Fibroblast of lung (primary cell): ENCODE measurements around the gene ZCCHC7. TPM values are rescaled to one million over a fixed set of nuclear protein-coding genes. Genes with fewer than 3 reads are reported as not detected.
"Not testable (repeated sequence)": the region's sequence is repeated elsewhere in the genome, so short reads cannot be mapped to it uniquely, and the experiment has no call there.

Experiments
- DNase-seq, 2 donors: peaks; one replicate each; pipeline versions ENCODE4 v3.0.0 to v3.0.0-alpha.2; 2010; ENCODE audit warnings: low read depth in 2 of 2
- H2AFZ ChIP-seq: 2 replicates; pipeline ENCODE4 v1.5.1; 2012; ENCODE audit warnings: low read length, control low read depth, inconsistent platforms
- H3K27ac ChIP-seq: 2 replicates; pipeline ENCODE4 v1.5.1; 2011; ENCODE audit warnings: low read length, control low read depth; ENCODE audit not compliant: insufficient read depth
- H3K27me3 ChIP-seq: 2 replicates; pipeline ENCODE4 v1.5.1; 2011; ENCODE audit warnings: mild to moderate bottlenecking, low read length; ENCODE audit not compliant: control insufficient read depth, insufficient read depth
- H3K36me3 ChIP-seq: 2 replicates; pipeline ENCODE4 v1.5.1; 2011; ENCODE audit warnings: low read length; ENCODE audit not compliant: control insufficient read depth, insufficient read depth
- H3K4me1 ChIP-seq: 2 replicates; pipeline ENCODE4 v1.5.1; 2011; ENCODE audit warnings: low read length; ENCODE audit not compliant: control insufficient read depth, insufficient read depth; ENCODE audit errors: extremely low read depth
- H3K4me2 ChIP-seq: 2 replicates; pipeline ENCODE4 v1.5.1; 2011; ENCODE audit warnings: low read length, control low read depth; ENCODE audit not compliant: insufficient read depth; ENCODE audit errors: extremely low read depth
- H3K4me3 ChIP-seq, 4 experiments: fragments of 200-600 bp in 1 of 4; sonication (generic) in 1 of 4; replicated peaks in 1 of 4; 2 replicates each; pipeline ENCODE4 v1.5.1; 2011 to 2016; ENCODE audit warnings: low read length in 4 of 4, low read depth in 3 of 4, mild to moderate bottlenecking in 3 of 4, control low read depth in 2 of 4, inconsistent platforms in 1 of 4, mixed read lengths in 1 of 4; ENCODE audit not compliant: insufficient read depth in 1 of 4; ENCODE audit errors: control extremely low read depth in 1 of 4
- H3K79me2 ChIP-seq: 2 replicates; pipeline ENCODE4 v1.5.1; 2012; ENCODE audit warnings: mild to moderate bottlenecking, low read length, inconsistent platforms; ENCODE audit not compliant: control insufficient read depth, insufficient read depth
- H3K9ac ChIP-seq: 2 replicates; pipeline ENCODE4 v1.5.1; 2011; ENCODE audit warnings: mild to moderate bottlenecking, low read length, control low read depth; ENCODE audit not compliant: insufficient read depth
- H3K9me3 ChIP-seq: 2 replicates; pipeline ENCODE4 v1.5.1; 2012; ENCODE audit warnings: low read depth, low read length; ENCODE audit not compliant: control insufficient read depth, insufficient read depth
- H4K20me1 ChIP-seq: 2 replicates; pipeline ENCODE4 v1.5.1; 2011; ENCODE audit warnings: low read length; ENCODE audit not compliant: control insufficient read depth, insufficient read depth; ENCODE audit errors: extremely low read depth
- EZH2 ChIP-seq: IDR thresholded peaks from 2 replicates; pipeline ENCODE4 v1.5.1; 2012; ENCODE audit warnings: low read length, control low read depth, mild to moderate bottlenecking; ENCODE audit errors: missing control alignments
- polyA plus RNA-seq, 2 donors: library from polyadenylated mRNA; depleted of rRNA in 1 of 2; stranded (reverse) in 1 of 2; unstranded in 1 of 2; fragments of >200 nt; gene quantifications; 2 replicates each; pipeline ENCODE4 v1.2.1, GENCODE V29; 2011 to 2012; ENCODE audit warnings: missing spikeins in 1 of 2
- total RNA-seq: library from RNA; depleted of rRNA; stranded (reverse); fragments of >200 nt; gene quantifications from 2 replicates; pipeline ENCODE4 v1.2.1, GENCODE V29; 2014
- TF ChIP-seq, protein P1 (sequence below), 2 donors: IDR thresholded peaks in 1 of 2; conservative IDR thresholded peaks in 1 of 2; 1 replicate in 1 of 2; 2 replicates in 1 of 2; pipeline ENCODE4 v1.5.1; 2011 to 2012; ENCODE audit warnings: low read length in 2 of 2, control low read depth in 1 of 2, inconsistent platforms in 1 of 2, low read depth in 1 of 2, mild to moderate bottlenecking in 1 of 2

ZCCHC7 gene
- total and polyA plus RNA-seq, 2 donors (not counting 1 experiment from before 2014, with no cell fraction given), result 15.0 to 23.8 TPM

GRCh38 chr9:37301854-37302172 lies 181.4 kb downstream of the ZCCHC7 start:
- no peak for TF ChIP-seq EZH2
- TF ChIP-seq, protein P1, sequence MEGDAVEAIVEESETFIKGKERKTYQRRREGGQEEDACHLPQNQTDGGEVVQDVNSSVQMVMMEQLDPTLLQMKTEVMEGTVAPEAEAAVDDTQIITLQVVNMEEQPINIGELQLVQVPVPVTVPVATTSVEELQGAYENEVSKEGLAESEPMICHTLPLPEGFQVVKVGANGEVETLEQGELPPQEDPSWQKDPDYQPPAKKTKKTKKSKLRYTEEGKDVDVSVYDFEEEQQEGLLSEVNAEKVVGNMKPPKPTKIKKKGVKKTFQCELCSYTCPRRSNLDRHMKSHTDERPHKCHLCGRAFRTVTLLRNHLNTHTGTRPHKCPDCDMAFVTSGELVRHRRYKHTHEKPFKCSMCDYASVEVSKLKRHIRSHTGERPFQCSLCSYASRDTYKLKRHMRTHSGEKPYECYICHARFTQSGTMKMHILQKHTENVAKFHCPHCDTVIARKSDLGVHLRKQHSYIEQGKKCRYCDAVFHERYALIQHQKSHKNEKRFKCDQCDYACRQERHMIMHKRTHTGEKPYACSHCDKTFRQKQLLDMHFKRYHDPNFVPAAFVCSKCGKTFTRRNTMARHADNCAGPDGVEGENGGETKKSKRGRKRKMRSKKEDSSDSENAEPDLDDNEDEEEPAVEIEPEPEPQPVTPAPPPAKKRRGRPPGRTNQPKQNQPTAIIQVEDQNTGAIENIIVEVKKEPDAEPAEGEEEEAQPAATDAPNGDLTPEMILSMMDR (conservative IDR thresholded peaks at IDR 0.05 in 1 of 2, IDR thresholded peaks at IDR 0.05 in 1 of 2; ENCODE audit: low read depth in 1 of 2, low read length in 2 of 2), result no peak
- Histone ChIP-seq H3K9me3 (no peaks in the 10 kb centered on the region), H3K4me2 (no peak overlapping the region)

DNA sequence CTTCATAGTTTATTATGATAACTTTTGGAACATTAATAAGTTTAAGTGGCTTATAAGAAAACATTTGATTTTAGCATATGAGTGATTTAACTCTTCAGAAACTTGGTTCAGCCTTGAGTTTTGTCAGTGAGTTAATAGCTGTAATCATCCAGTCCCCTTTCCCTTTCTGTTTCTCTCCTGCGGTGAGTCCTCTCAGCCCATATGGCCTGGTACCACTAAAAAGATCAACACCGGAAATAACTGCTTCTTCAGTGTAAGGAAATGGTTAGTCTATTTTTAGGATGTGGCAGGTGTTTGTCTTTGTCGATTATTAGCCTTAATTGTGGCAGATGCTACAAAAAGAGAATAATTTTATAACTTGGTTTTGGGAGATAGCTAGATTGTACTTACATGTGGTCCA lies 181.9 kb downstream of the ZCCHC7 start:
- no peaks in the 10 kb centered on the region for H3K27me3 ChIP-seq
- no peak overlapping the region for H3K9ac ChIP-seq
- no peaks in the 10 kb centered on the region for H3K79me2 ChIP-seq
- H3K4me1 ChIP-seq, result no peaks in the 10 kb centered on the region
- H4K20me1 ChIP-seq, result no peaks in the 10 kb centered on the region
- H3K27ac ChIP-seq, result no peak overlapping the region
- TF ChIP-seq EZH2, result no peak
- TF ChIP-seq, protein P1 (conservative IDR thresholded peaks at IDR 0.05 in 1 of 2, IDR thresholded peaks at IDR 0.05 in 1 of 2; ENCODE audit: low read depth in 1 of 2, low read length in 2 of 2), result no peak
- no peak overlapping the region for H2AFZ ChIP-seq
- H3K9me3 ChIP-seq, result no peaks in the 10 kb centered on the region
- no peak overlapping the region for H3K4me3 ChIP-seq
- no peak for DNase-seq
- peaks cover 1% of the 10 kb centered on the region for H3K36me3 ChIP-seq
- H3K4me2 ChIP-seq, result no peak overlapping the region

More at GRCh38 chr9:37301854-37302172, 181.4 kb downstream of the ZCCHC7 start:
- H4K20me1 ChIP-seq, result no peaks in the 10 kb centered on the region
- no peaks in the 10 kb centered on the region for H3K27me3 ChIP-seq
- H3K27ac ChIP-seq, result no peak overlapping the region
- no peak overlapping the region for H2AFZ ChIP-seq
- no peak overlapping the region for H3K9ac ChIP-seq
- H3K4me3 ChIP-seq, result no peak overlapping the region
- DNase-seq, result no peak
- peaks cover 1% of the 10 kb centered on the region for H3K36me3 ChIP-seq
- no peaks in the 10 kb centered on the region for H3K79me2 ChIP-seq
- H3K4me1 ChIP-seq, result no peaks in the 10 kb centered on the region

- not testable (repeated sequence) for H3K9ac ChIP-seq, H2AFZ ChIP-seq, H3K36me3 ChIP-seq, H3K79me2 ChIP-seq, H3K4me3 ChIP-seq, H3K9me3 ChIP-seq, H3K4me1 ChIP-seq, H3K27ac ChIP-seq, DNase-seq, H3K27me3 ChIP-seq, H3K4me2 ChIP-seq, H4K20me1 ChIP-seq
Observed at GRCh38 chr9:37303272-37303671, 182.9 kb downstream of the ZCCHC7 start.
